ENCODE results near the gene ALDH3B2. TPM values are rescaled to one million over a fixed set of nuclear protein-coding genes. Genes with fewer than 3 reads are reported as not detected.
"Not testable (repeated sequence)": the region's sequence is repeated elsewhere in the genome, so short reads cannot be mapped to it uniquely, and the experiment has no call there.

ALDH3B2 gene
- total RNA-seq, 4 donors from 2014 or later = not detected

GRCh38 chr11:67627812-67628624, 46.4 kb downstream of the ALDH3B2 start:
- Histone ChIP-seq H3K9me3 (no peaks in the 10 kb centered on the region), H3K27me3 (no peaks in the 10 kb centered on the region), H3K4me3 (no peak overlapping the region), H3K4me1 (peaks cover 5% of the 10 kb centered on the region in 2 donors), H3K27ac (peak overlapping the region in 2 of 4 donors; percentile 95 to 98), H3K36me3 (no peaks in the 10 kb centered on the region)
- TF ChIP-seq, protein P1, sequence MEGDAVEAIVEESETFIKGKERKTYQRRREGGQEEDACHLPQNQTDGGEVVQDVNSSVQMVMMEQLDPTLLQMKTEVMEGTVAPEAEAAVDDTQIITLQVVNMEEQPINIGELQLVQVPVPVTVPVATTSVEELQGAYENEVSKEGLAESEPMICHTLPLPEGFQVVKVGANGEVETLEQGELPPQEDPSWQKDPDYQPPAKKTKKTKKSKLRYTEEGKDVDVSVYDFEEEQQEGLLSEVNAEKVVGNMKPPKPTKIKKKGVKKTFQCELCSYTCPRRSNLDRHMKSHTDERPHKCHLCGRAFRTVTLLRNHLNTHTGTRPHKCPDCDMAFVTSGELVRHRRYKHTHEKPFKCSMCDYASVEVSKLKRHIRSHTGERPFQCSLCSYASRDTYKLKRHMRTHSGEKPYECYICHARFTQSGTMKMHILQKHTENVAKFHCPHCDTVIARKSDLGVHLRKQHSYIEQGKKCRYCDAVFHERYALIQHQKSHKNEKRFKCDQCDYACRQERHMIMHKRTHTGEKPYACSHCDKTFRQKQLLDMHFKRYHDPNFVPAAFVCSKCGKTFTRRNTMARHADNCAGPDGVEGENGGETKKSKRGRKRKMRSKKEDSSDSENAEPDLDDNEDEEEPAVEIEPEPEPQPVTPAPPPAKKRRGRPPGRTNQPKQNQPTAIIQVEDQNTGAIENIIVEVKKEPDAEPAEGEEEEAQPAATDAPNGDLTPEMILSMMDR (IDR thresholded peaks at IDR 0.05 in 4 of 5, conservative IDR thresholded peaks at IDR 0.05 in 1 of 5) = no peak
- DNase-seq = no peak
- ATAC-seq = no peak
- intact Hi-C loops (cut with DNase I; ENCODE audit: low total_unique reads) (no loop called here), in situ Hi-C loops (cut with MboI; ENCODE audit: low sequenced_read_pairs in 4 of 4) (no loop called here)

DNA sequence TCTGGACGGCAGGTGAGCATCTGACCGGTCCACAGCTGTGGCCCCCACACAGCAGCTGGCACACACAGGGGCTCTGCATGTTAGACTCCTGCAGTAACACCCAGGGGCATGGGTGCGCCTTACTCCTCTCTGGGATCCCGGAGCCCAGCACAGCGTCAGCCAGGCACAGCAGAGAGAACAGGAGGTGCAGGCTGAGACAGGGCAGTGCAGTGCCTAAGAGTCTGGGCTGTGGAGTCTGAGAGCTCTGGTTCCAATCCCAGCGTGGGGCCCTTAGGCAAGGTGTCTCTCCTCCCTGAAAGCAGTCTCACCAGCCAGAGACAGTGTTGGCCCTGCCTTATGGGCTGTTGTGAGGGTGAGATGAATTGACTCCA, 47.0 kb downstream of the ALDH3B2 start:
- DNase-seq = no peak
- no peaks in the 10 kb centered on the region for H3K9me3 ChIP-seq
- ATAC-seq = no peak
- H3K27ac ChIP-seq = no peak overlapping the region
- no peaks in the 10 kb centered on the region for H3K27me3 ChIP-seq
- H3K4me3 ChIP-seq = no peak overlapping the region
- in situ Hi-C loops (cut with MboI; ENCODE audit: low sequenced_read_pairs in 4 of 4) = no loop called here
- TF ChIP-seq, protein P1 (IDR thresholded peaks at IDR 0.05 in 4 of 5, conservative IDR thresholded peaks at IDR 0.05 in 1 of 5) = no peak
- TF ChIP-seq POLR2A (IDR thresholded peaks at IDR 0.05) = no peak
- intact Hi-C loops (cut with DNase I; ENCODE audit: low total_unique reads) = no loop called here
- no peaks in the 10 kb centered on the region for H3K36me3 ChIP-seq
- peaks cover 5% of the 10 kb centered on the region in 2 donors for H3K4me1 ChIP-seq

GRCh38 chr11:67626970-67627369, 47.5 kb downstream of the ALDH3B2 start:
- in situ Hi-C loops (cut with MboI; ENCODE audit: low sequenced_read_pairs in 4 of 4) = no loop called here
- DNase-seq = no peak

GRCh38 chr11:67626131-67626833, 48.1 kb downstream of the ALDH3B2 start:
- H3K4me3 ChIP-seq; ATAC-seq; intact Hi-C loops (cut with DNase I; ENCODE audit: low total_unique reads); DNase-seq; H3K27ac ChIP-seq; in situ Hi-C loops (cut with MboI; ENCODE audit: low sequenced_read_pairs in 4 of 4); H3K27me3 ChIP-seq; H3K36me3 ChIP-seq; H3K4me1 ChIP-seq; H3K9me3 ChIP-seq: not testable (repeated sequence)

More at GRCh38 chr11:67626970-67627369, 47.5 kb downstream of the ALDH3B2 start:
- Histone ChIP-seq H3K27ac (no peak overlapping the region), H3K4me3 (no peak overlapping the region), H3K36me3 (no peaks in the 10 kb centered on the region), H3K4me1 (peaks cover 5% of the 10 kb centered on the region in 2 donors), H3K9me3 (no peaks in the 10 kb centered on the region), H3K27me3 (no peaks in the 10 kb centered on the region)
- TF ChIP-seq, protein P1 (IDR thresholded peaks at IDR 0.05 in 4 of 5, conservative IDR thresholded peaks at IDR 0.05 in 1 of 5) = no peak
- no peak for TF ChIP-seq POLR2A (IDR thresholded peaks at IDR 0.05)
- ATAC-seq = no peak
- intact Hi-C loops (cut with DNase I; ENCODE audit: low total_unique reads) = no loop called here

- DNase-seq; in situ Hi-C loops (cut with MboI; ENCODE audit: low sequenced_read_pairs in 4 of 4); H3K27me3 ChIP-seq; ATAC-seq; H3K4me1 ChIP-seq; H3K4me3 ChIP-seq; H3K9me3 ChIP-seq; H3K27ac ChIP-seq; intact Hi-C loops (cut with DNase I; ENCODE audit: low total_unique reads); H3K36me3 ChIP-seq: not testable (repeated sequence)
Observed at GRCh38 chr11:67623795-67624194, 50.6 kb downstream of the ALDH3B2 start.

GRCh38 chr11:67622905-67623304, 51.5 kb downstream of the ALDH3B2 start:
- intact Hi-C loops (cut with DNase I; ENCODE audit: low total_unique reads); H3K9me3 ChIP-seq; H3K27me3 ChIP-seq; ATAC-seq; DNase-seq; H3K4me3 ChIP-seq; in situ Hi-C loops (cut with MboI; ENCODE audit: low sequenced_read_pairs in 4 of 4); H3K4me1 ChIP-seq; H3K36me3 ChIP-seq: not testable (repeated sequence)
- peak overlapping the region; percentile 48 to 65 (median 55) for H3K27ac ChIP-seq

- ATAC-seq; H3K4me3 ChIP-seq; H3K36me3 ChIP-seq; intact Hi-C loops (cut with DNase I; ENCODE audit: low total_unique reads); DNase-seq; H3K4me1 ChIP-seq; H3K27me3 ChIP-seq; H3K27ac ChIP-seq; H3K9me3 ChIP-seq; in situ Hi-C loops (cut with MboI; ENCODE audit: low sequenced_read_pairs in 4 of 4): not testable (repeated sequence)
Observed at GRCh38 chr11:67621928-67622327, 52.5 kb downstream of the ALDH3B2 start.

GRCh38 chr11:67620621-67621020, 53.8 kb downstream of the ALDH3B2 start:
- DNase-seq; H3K27me3 ChIP-seq; H3K9me3 ChIP-seq; H3K4me3 ChIP-seq; H3K27ac ChIP-seq; H3K4me1 ChIP-seq; ATAC-seq; intact Hi-C loops (cut with DNase I; ENCODE audit: low total_unique reads); in situ Hi-C loops (cut with MboI; ENCODE audit: low sequenced_read_pairs in 4 of 4); H3K36me3 ChIP-seq: not testable (repeated sequence)

All from gastrocnemius medialis (tissue), 4 donors.